ENCODE measurements around the gene TBC1D10B. TPM values are rescaled to one million over a fixed set of nuclear protein-coding genes. Genes with fewer than 3 reads are reported as not detected.

TBC1D10B gene
- total and polyA plus RNA-seq, 9 of the 15 experiments (the other 6 are each of a cell fraction or from before 2014, with no cell fraction given) = 2.2 to 55.4 (median 17.5) TPM

GRCh38 chr16:30378236-30379157 is 8.2 kb upstream of the TBC1D10B start (continued):
- peak; percentile 33; the same call in 1 of the 2 replicates for TF ChIP-seq USF1 (CRISPR knock-in tag; IDR thresholded peaks at IDR 0.05)
- TF ChIP-seq ZNF121 (CRISPR knock-in tag; conservative IDR thresholded peaks at IDR 0.05) = no peak
- peak; percentile 79; the same call in 1 of the 2 replicates for TF ChIP-seq ZBTB49 (CRISPR knock-in tag; IDR thresholded peaks at IDR 0.05; ENCODE audit: borderline replicate concordance)
- peak; percentile 93 for TF ChIP-seq ERF (CRISPR knock-in tag; IDR thresholded peaks at IDR 0.05)
- TF ChIP-seq POLR3A (IDR thresholded peaks at IDR 0.05; ENCODE audit: borderline replicate concordance, extremely low read depth, insufficient read depth, insufficient read length) = no peak
- 0 out of 2 replicates have a peak, but pooled peaks have one; percentile 54 for TF ChIP-seq MTA1 (IDR thresholded peaks at IDR 0.05; ENCODE audit: borderline replicate concordance)
- TF ChIP-seq ZNF445 (CRISPR knock-in tag; IDR thresholded peaks at IDR 0.05; ENCODE audit: low read depth) = no peak
- TF ChIP-seq FOXM1 (IDR thresholded peaks at IDR 0.05; ENCODE audit: low read depth) = no peak
- peak; percentile 77; the same call in 1 of the 2 replicates for TF ChIP-seq FOXM1 (CRISPR knock-in tag; IDR thresholded peaks at IDR 0.05; ENCODE audit: low read depth)
- 0 out of 2 replicates have a peak, but pooled peaks have one; percentile 12 for TF ChIP-seq SMC3 (conservative IDR thresholded peaks at IDR 0.05; ENCODE audit: insufficient read depth, low read depth, low read length)
- peak; percentile 83 for TF ChIP-seq SMARCA5 (IDR thresholded peaks at IDR 0.05)
- 0 out of 2 replicates have a peak, but pooled peaks have one; percentile 18 for TF ChIP-seq HDGF (IDR thresholded peaks at IDR 0.05)
- no peak for TF ChIP-seq ZNF764 (CRISPR knock-in tag; IDR thresholded peaks at IDR 0.05; ENCODE audit: low read depth)
- TF ChIP-seq UBTF (IDR thresholded peaks at IDR 0.05; ENCODE audit: borderline replicate concordance in 1 of 2, low read depth in 2 of 2, low read length in 2 of 2) = no peak
- peak; percentile 95 for TF ChIP-seq ZFX (CRISPR knock-in tag; IDR thresholded peaks at IDR 0.05)
- TF ChIP-seq TFAM (CRISPR knock-in tag; conservative IDR thresholded peaks at IDR 0.05) = no peak
- TF ChIP-seq ZBTB5 (IDR thresholded peaks at IDR 0.05) = no peak
- TF ChIP-seq CEBPG (CRISPR knock-in tag; IDR thresholded peaks at IDR 0.05) = 0 out of 2 replicates have a peak, but pooled peaks have one; percentile 6
- TF ChIP-seq CEBPG (tag; conservative IDR thresholded peaks at IDR 0.05 in 1 of 2, IDR thresholded peaks at IDR 0.05 in 1 of 2) = no peak
- TF ChIP-seq ZNF408 (CRISPR knock-in tag; IDR thresholded peaks at IDR 0.05; ENCODE audit: low read depth) = no peak

Measured in K562 (cell line).